ENCODE measurements around the gene OR10T2. TPM values are rescaled to one million over a fixed set of nuclear protein-coding genes. Genes with fewer than 3 reads are reported as not detected.

OR10T2 gene
- total and polyA plus RNA-seq, 10 of the 15 experiments (the other 5 are each of a cell fraction or from before 2014, with no cell fraction given) = not detected

GRCh38 chr1:158422212-158422611 is 22.9 kb upstream of the OR10T2 start:
- no peak overlapping the region for H3K27ac ChIP-seq (ENCODE audit: control insufficient read depth, insufficient read depth)
- in situ Hi-C loops (cut with MboI) = no loop called here
- ChIA-PET SMC1A (ENCODE audit: uncharacterized antibody, unreplicated experiment) (no interaction called here), RAD21 (ENCODE audit: unreplicated experiment) (no interaction called here), POLR2A (no interaction called here), CTCF (no interaction called here)
- H3K4me2 ChIP-seq (ENCODE audit: control insufficient read depth, insufficient read depth) = no peak overlapping the region
- no peak overlapping the region for H3K9ac ChIP-seq (ENCODE audit: control insufficient read depth, insufficient read depth, low read length)
- no peaks in the 10 kb centered on the region for H3K4me1 ChIP-seq (ENCODE audit: control insufficient read depth, insufficient read depth, low read length)
- no peak overlapping the region for H3K4me3 ChIP-seq
- H3K36me3 ChIP-seq (ENCODE audit: control insufficient read depth in 2 of 2, insufficient read depth in 2 of 2, low read length in 1 of 2) = no peaks in the 10 kb centered on the region
- H3K79me2 ChIP-seq (ENCODE audit: control insufficient read depth, insufficient read depth, low read length) = no peaks in the 10 kb centered on the region
- H4K20me1 ChIP-seq (ENCODE audit: control insufficient read depth, insufficient read depth) = no peaks in the 10 kb centered on the region
- no peak for FAIRE-seq
- TF ChIP-seq JUND (IDR thresholded peaks at IDR 0.05; ENCODE audit: low read depth, low read length) (no peak), ETV6 (conservative IDR thresholded peaks at IDR 0.05 in 1 of 2, IDR thresholded peaks at IDR 0.05 in 1 of 2; ENCODE audit: borderline replicate concordance in 1 of 2, low read depth in 1 of 2) (no peak), BMI1 (IDR thresholded peaks at IDR 0.05; ENCODE audit: borderline replicate concordance) (no peak), KLF5 (IDR thresholded peaks at IDR 0.05; ENCODE audit: partially characterized antibody) (no peak)
- TF ChIP-seq, protein P1, sequence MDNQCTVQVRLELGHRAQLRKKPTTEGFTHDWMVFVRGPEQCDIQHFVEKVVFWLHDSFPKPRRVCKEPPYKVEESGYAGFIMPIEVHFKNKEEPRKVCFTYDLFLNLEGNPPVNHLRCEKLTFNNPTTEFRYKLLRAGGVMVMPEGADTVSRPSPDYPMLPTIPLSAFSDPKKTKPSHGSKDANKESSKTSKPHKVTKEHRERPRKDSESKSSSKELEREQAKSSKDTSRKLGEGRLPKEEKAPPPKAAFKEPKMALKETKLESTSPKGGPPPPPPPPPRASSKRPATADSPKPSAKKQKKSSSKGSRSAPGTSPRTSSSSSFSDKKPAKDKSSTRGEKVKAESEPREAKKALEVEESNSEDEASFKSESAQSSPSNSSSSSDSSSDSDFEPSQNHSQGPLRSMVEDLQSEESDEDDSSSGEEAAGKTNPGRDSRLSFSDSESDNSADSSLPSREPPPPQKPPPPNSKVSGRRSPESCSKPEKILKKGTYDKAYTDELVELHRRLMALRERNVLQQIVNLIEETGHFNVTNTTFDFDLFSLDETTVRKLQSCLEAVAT (IDR thresholded peaks at IDR 0.05) = no peak
- TF ChIP-seq, protein P2, sequence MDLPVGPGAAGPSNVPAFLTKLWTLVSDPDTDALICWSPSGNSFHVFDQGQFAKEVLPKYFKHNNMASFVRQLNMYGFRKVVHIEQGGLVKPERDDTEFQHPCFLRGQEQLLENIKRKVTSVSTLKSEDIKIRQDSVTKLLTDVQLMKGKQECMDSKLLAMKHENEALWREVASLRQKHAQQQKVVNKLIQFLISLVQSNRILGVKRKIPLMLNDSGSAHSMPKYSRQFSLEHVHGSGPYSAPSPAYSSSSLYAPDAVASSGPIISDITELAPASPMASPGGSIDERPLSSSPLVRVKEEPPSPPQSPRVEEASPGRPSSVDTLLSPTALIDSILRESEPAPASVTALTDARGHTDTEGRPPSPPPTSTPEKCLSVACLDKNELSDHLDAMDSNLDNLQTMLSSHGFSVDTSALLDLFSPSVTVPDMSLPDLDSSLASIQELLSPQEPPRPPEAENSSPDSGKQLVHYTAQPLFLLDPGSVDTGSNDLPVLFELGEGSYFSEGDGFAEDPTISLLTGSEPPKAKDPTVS (IDR thresholded peaks at IDR 0.05; ENCODE audit: low read depth, low read length) = no peak
- TF ChIP-seq, protein P3, sequence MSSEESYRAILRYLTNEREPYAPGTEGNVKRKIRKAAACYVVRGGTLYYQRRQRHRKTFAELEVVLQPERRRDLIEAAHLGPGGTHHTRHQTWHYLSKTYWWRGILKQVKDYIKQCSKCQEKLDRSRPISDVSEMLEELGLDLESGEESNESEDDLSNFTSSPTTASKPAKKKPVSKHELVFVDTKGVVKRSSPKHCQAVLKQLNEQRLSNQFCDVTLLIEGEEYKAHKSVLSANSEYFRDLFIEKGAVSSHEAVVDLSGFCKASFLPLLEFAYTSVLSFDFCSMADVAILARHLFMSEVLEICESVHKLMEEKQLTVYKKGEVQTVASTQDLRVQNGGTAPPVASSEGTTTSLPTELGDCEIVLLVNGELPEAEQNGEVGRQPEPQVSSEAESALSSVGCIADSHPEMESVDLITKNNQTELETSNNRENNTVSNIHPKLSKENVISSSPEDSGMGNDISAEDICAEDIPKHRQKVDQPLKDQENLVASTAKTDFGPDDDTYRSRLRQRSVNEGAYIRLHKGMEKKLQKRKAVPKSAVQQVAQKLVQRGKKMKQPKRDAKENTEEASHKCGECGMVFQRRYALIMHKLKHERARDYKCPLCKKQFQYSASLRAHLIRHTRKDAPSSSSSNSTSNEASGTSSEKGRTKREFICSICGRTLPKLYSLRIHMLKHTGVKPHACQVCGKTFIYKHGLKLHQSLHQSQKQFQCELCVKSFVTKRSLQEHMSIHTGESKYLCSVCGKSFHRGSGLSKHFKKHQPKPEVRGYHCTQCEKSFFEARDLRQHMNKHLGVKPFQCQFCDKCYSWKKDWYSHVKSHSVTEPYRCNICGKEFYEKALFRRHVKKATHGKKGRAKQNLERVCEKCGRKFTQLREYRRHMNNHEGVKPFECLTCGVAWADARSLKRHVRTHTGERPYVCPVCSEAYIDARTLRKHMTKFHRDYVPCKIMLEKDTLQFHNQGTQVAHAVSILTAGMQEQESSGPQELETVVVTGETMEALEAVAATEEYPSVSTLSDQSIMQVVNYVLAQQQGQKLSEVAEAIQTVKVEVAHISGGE (CRISPR knock-in tag; IDR thresholded peaks at IDR 0.05) = no peak
- no peaks in the 10 kb centered on the region for H3K9me3 ChIP-seq (replicated peaks; ENCODE audit: control insufficient read depth, insufficient read depth, low read length)
- DNase-seq (ENCODE audit: low read depth, low spot score) = no peak
- intact Hi-C loops (cut with micrococcal nuclease; ENCODE audit: unreplicated experiment) = no loop called here
- no peaks in the 10 kb centered on the region for H3K27me3 ChIP-seq (replicated peaks in 1 of 2; ENCODE audit: control insufficient read depth in 2 of 2, insufficient read depth in 2 of 2, low read length in 1 of 2)
- no peak for ATAC-seq
- BruUV-seq (replicated peaks) = no TSS peak
- H2AFZ ChIP-seq (ENCODE audit: control insufficient read depth, low read depth, low read length) = no peak overlapping the region

All from GM12878 (cell line).